ENCODE measurements around the gene DPEP1. TPM values are rescaled to one million over a fixed set of nuclear protein-coding genes. Genes with fewer than 3 reads are reported as not detected.

Gene DPEP1
- total RNA-seq, 2 donors from 2014 or later: 0.88 to 3.2 TPM

- Histone ChIP-seq H3K9ac (ENCODE audit: extremely low read depth, low read length, poor library complexity, severe bottlenecking) (no peak overlapping the region), H3K27me3 (ENCODE audit: control insufficient read depth, insufficient read depth, low read length, poor library complexity, severe bottlenecking) (no peaks in the 10 kb centered on the region), H3K27ac (ENCODE audit: low read depth, low read length) (no peak overlapping the region), H3K4me1 (ENCODE audit: control insufficient read depth, insufficient read depth, low read length) (peaks cover 4% of the 10 kb centered on the region), H3K9me3 (ENCODE audit: control insufficient read depth, low read length) (no peaks in the 10 kb centered on the region), H3K4me3 (ENCODE audit: low read length) (no peak overlapping the region), H3K36me3 (ENCODE audit: control insufficient read depth, insufficient read depth, low read length) (no peaks in the 10 kb centered on the region)
- TF ChIP-seq, protein P1, sequence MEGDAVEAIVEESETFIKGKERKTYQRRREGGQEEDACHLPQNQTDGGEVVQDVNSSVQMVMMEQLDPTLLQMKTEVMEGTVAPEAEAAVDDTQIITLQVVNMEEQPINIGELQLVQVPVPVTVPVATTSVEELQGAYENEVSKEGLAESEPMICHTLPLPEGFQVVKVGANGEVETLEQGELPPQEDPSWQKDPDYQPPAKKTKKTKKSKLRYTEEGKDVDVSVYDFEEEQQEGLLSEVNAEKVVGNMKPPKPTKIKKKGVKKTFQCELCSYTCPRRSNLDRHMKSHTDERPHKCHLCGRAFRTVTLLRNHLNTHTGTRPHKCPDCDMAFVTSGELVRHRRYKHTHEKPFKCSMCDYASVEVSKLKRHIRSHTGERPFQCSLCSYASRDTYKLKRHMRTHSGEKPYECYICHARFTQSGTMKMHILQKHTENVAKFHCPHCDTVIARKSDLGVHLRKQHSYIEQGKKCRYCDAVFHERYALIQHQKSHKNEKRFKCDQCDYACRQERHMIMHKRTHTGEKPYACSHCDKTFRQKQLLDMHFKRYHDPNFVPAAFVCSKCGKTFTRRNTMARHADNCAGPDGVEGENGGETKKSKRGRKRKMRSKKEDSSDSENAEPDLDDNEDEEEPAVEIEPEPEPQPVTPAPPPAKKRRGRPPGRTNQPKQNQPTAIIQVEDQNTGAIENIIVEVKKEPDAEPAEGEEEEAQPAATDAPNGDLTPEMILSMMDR (conservative IDR thresholded peaks at IDR 0.05): no peak
- Mint-ChIP-seq H3K27me3 (ENCODE audit: insufficient read depth) (no peaks in the 10 kb centered on the region), H3K4me3 (no peak overlapping the region), H3K9me3 (no peaks in the 10 kb centered on the region), H3K27ac (peak overlapping the region; percentile 48), H3K4me1 (peaks cover 11% of the 10 kb centered on the region), H3K36me3 (ENCODE audit: low read depth) (no peaks in the 10 kb centered on the region)
- DNase-seq: no peak
- 73 to 89% methylated on average over 3 to 5 of the region's 5 CpGs for WGBS, 2 experiments (ENCODE audit: insufficient coverage in 1 of 2, insufficient read length in 1 of 2)
Observed at GRCh38 chr16:89602952-89603590, 10.4 kb upstream of the DPEP1 start.

- H3K27ac Mint-ChIP-seq: no peak overlapping the region
- Histone ChIP-seq H3K36me3 (ENCODE audit: control insufficient read depth, insufficient read depth, low read length) (no peaks in the 10 kb centered on the region), H3K9me3 (ENCODE audit: control insufficient read depth, low read length) (no peaks in the 10 kb centered on the region), H3K27ac (ENCODE audit: low read depth, low read length) (no peak overlapping the region), H3K4me3 (ENCODE audit: low read length) (no peak overlapping the region), H3K27me3 (ENCODE audit: control insufficient read depth, insufficient read depth, low read length, poor library complexity, severe bottlenecking) (no peaks in the 10 kb centered on the region), H3K9ac (ENCODE audit: extremely low read depth, low read length, poor library complexity, severe bottlenecking) (no peak overlapping the region), H3K4me1 (ENCODE audit: control insufficient read depth, insufficient read depth, low read length) (peaks cover 7% of the 10 kb centered on the region)
- H3K4me1 Mint-ChIP-seq: peaks cover 15% of the 10 kb centered on the region
- H3K27me3 Mint-ChIP-seq (ENCODE audit: insufficient read depth): no peaks in the 10 kb centered on the region
- no peaks in the 10 kb centered on the region for H3K9me3 Mint-ChIP-seq
- WGBS, 2 experiments (ENCODE audit: insufficient coverage in 1 of 2, insufficient read length in 1 of 2): 92 to 96% methylated on average over 9 to 16 of the region's 16 CpGs
- H3K36me3 Mint-ChIP-seq (ENCODE audit: low read depth): no peaks in the 10 kb centered on the region
- DNase-seq: no peak
- H3K4me3 Mint-ChIP-seq: no peak overlapping the region
- TF ChIP-seq, protein P1 (conservative IDR thresholded peaks at IDR 0.05): no peak
Observed at GRCh38 chr16:89604764-89605163, 8.7 kb upstream of the DPEP1 start.

GRCh38 chr16:89605186-89605970, 8.1 kb upstream of the DPEP1 start:
- H3K27ac Mint-ChIP-seq: no peak overlapping the region

More at GRCh38 chr16:89605186-89605970, 8.1 kb upstream of the DPEP1 start:
- TF ChIP-seq, protein P1 (conservative IDR thresholded peaks at IDR 0.05): no peak
- Histone ChIP-seq H3K27ac (ENCODE audit: low read depth, low read length) (no peak overlapping the region), H3K9ac (ENCODE audit: extremely low read depth, low read length, poor library complexity, severe bottlenecking) (no peak overlapping the region), H3K9me3 (ENCODE audit: control insufficient read depth, low read length) (no peaks in the 10 kb centered on the region), H3K36me3 (ENCODE audit: control insufficient read depth, insufficient read depth, low read length) (no peaks in the 10 kb centered on the region), H3K4me1 (ENCODE audit: control insufficient read depth, insufficient read depth, low read length) (peaks cover 7% of the 10 kb centered on the region), H3K27me3 (ENCODE audit: control insufficient read depth, insufficient read depth, low read length, poor library complexity, severe bottlenecking) (no peaks in the 10 kb centered on the region), H3K4me3 (ENCODE audit: low read length) (no peak overlapping the region)
- Mint-ChIP-seq H3K9me3 (no peaks in the 10 kb centered on the region), H3K27me3 (ENCODE audit: insufficient read depth) (no peaks in the 10 kb centered on the region), H3K4me3 (no peak overlapping the region), H3K36me3 (ENCODE audit: low read depth) (no peaks in the 10 kb centered on the region), H3K4me1 (peaks cover 15% of the 10 kb centered on the region)
- 94% methylated on average over 27 to 34 of the region's 34 CpGs for WGBS, 2 experiments (ENCODE audit: insufficient coverage in 1 of 2, insufficient read length in 1 of 2)
- DNase-seq: no peak
